ENCODE results near the gene RPS29. TPM values are rescaled to one million over a fixed set of nuclear protein-coding genes. Genes with fewer than 3 reads are reported as not detected.

The RPS29 gene
- total and polyA plus RNA-seq, 8 donors, result 1,178 to 2,162 (median 1,898) TPM

- H3K4me1 ChIP-seq, result no peaks in the 10 kb centered on the region
- H3K9me3 ChIP-seq, result no peaks in the 10 kb centered on the region
- H3K27me3 ChIP-seq, result no peaks in the 10 kb centered on the region
- no peaks in the 10 kb centered on the region for H3K36me3 ChIP-seq
- no peak overlapping the region for H3K4me3 ChIP-seq
- intact Hi-C loops (cut with DNase I), result no loop called here
- ATAC-seq (no peak), DNase-seq (no peak)
- H3K27ac ChIP-seq, result no peak overlapping the region
- TF ChIP-seq CTCF (IDR thresholded peaks at IDR 0.05), result no peak
Measured at GRCh38 chr14:49549446-49549845, 36.7 kb downstream of the RPS29 start.

DNA sequence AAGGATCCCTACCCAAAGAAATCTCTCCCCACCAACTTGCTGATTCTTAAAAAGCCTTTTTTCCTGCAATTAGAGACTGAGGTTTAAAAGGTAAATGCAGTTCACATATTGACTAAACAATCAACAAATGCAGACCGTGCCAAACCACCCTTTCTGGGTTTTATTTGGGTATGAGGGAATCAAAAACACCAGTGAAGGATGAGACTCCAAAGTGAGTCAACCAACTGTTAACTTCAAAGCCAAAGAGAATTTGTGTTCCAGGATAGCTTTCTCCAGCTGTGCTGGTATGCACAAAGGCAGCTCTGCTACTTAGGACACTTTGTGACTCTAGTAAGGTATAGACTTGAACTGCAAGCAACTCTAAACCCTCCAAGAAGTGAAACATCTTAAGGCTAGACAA is 39.4 kb downstream of the RPS29 start:
- H3K27ac ChIP-seq, result no peak overlapping the region
- intact Hi-C loops (cut with DNase I), result no loop called here
- H3K4me1 ChIP-seq, result no peaks in the 10 kb centered on the region
- no peaks in the 10 kb centered on the region for H3K27me3 ChIP-seq
- no peaks in the 10 kb centered on the region for H3K36me3 ChIP-seq
- no peak overlapping the region for H3K4me3 ChIP-seq
- ATAC-seq, result no peak
- no peak for TF ChIP-seq CTCF (IDR thresholded peaks at IDR 0.05)
- no peak for DNase-seq
- no peaks in the 10 kb centered on the region for H3K9me3 ChIP-seq

- H3K9me3 ChIP-seq, result no peaks in the 10 kb centered on the region
- H3K27me3 ChIP-seq, result no peaks in the 10 kb centered on the region
- no peak overlapping the region for H3K27ac ChIP-seq
- intact Hi-C loops (cut with DNase I), result no loop called here
- H3K36me3 ChIP-seq, result no peaks in the 10 kb centered on the region
- no peak overlapping the region for H3K4me3 ChIP-seq
- no peak for TF ChIP-seq CTCF (IDR thresholded peaks at IDR 0.05)
- H3K4me1 ChIP-seq, result no peaks in the 10 kb centered on the region
- DNase-seq, result no peak
- no peak for ATAC-seq
Measured at GRCh38 chr14:49545716-49546115, 40.5 kb downstream of the RPS29 start.

GRCh38 chr14:49545071-49545470 is 41.1 kb downstream of the RPS29 start:
- TF ChIP-seq CTCF (IDR thresholded peaks at IDR 0.05), result no peak
- ATAC-seq (no peak), DNase-seq (no peak)
- Histone ChIP-seq H3K9me3 (no peaks in the 10 kb centered on the region), H3K27me3 (no peaks in the 10 kb centered on the region), H3K36me3 (no peaks in the 10 kb centered on the region), H3K4me1 (no peaks in the 10 kb centered on the region), H3K4me3 (no peak overlapping the region), H3K27ac (no peak overlapping the region)
- intact Hi-C loops (cut with DNase I), result no loop called here

DNA sequence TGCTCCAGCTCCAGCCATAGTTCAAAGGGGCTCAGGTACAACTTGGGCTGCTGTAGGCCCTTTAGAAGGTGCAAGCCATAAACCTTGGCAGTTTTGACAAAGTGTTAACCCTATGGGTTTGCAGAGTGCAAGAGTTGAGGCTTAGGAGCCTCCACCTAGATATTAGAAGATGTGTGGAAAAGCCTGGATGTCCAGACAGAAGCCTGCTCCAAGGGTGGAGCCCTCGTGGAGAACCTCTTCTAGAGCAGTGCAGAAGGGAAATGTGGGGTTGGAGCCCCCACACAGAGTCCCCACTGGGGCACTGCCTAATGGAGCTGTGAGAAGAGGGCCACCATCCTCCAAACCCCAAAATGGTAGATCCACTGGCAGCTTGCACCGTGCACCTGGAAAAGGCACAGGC is 45.1 kb downstream of the RPS29 start:
- no peak overlapping the region for H3K4me3 ChIP-seq
- DNase-seq (no peak), ATAC-seq (no peak)
- TF ChIP-seq CTCF (IDR thresholded peaks at IDR 0.05), result no peak
- H3K27me3 ChIP-seq, result no peaks in the 10 kb centered on the region
- no peaks in the 10 kb centered on the region for H3K36me3 ChIP-seq
- H3K9me3 ChIP-seq, result no peaks in the 10 kb centered on the region
- intact Hi-C loops (cut with DNase I), result no loop called here
- no peak overlapping the region for H3K27ac ChIP-seq
- H3K4me1 ChIP-seq, result no peaks in the 10 kb centered on the region

Data from left lung (tissue), 10 donors.